NCI-H2196 (cell line): ENCODE measurements around the gene HSPA5.
A peak's percentile ranks its signal among the peaks of the same experiment; 100 is the strongest.
"Not testable (repeated sequence)": the region's sequence is repeated elsewhere in the genome, so short reads cannot be mapped to it uniquely, and the experiment has no call there.

ENCODE experiments used
- DNase-seq: peaks from one replicate; lab custom pipeline; 2025; ENCODE audit not compliant: unreplicated experiment; lab: John Stamatoyannopoulos, UW

HSPA5 gene

DNA sequence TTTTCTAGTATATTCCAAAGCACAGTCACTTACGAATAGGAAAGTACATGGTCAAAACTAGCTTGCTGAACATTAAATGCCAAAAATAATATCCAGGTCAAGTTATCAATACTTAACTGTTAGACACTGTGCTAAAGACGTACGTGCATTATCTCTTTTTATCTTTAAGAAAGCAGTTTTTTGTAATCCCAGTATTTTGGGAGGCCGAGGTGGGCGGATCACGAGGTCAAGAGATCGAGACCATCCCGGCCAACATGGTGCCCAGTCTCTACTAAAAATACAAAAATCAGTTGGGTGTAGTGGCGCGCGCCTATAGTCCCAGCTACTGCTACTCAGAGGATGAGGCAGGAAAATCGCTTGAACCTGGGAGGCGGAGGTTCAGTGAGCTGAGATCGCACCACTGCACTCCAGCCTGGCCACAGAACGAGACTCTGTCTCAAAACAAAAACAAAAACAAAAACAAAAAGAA, 2.7 kb upstream of the HSPA5 start:
- no peak for DNase-seq

DNA sequence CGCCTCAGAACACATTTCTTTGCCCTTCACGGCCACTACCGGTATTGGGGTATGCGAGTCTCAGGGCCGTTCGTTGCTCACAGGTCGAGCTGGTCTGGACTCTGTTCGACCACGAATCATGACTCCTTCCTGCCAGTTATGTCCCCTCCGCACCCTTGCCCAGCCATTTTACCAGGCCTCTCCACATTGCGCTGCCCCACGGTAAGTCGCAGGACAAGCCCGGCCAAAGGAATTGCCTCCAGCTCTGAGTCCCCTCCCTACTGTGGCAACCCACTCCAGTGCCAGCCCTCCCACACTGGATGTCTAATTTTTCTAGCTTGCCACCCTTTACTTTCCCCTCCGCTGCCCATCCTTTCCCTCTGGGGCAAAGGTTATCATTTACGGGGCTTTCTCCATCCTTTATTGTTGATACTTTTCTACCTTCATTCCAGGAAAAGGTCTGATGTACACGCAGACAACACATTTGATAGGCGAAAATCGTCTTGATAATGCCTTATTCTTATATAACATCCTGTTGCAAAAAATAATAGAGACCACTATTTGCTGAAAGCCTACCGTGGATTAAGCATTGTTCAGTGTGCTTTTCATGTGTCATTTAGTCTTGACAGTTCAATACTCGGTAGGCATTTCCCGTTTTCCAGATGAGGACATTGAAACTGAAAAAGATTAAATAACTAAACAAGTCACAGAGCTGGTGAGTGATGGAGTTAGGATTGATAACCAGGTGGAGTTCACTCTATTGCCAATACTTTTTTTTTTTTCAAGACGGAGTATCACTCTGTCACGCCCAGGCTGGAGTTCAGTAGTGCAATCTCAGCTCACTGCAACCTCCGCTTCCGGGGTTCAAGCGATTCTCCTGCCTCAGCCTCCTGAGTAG, 958 bp upstream of the HSPA5 start:
- peak; percentile 39 for DNase-seq

DNA sequence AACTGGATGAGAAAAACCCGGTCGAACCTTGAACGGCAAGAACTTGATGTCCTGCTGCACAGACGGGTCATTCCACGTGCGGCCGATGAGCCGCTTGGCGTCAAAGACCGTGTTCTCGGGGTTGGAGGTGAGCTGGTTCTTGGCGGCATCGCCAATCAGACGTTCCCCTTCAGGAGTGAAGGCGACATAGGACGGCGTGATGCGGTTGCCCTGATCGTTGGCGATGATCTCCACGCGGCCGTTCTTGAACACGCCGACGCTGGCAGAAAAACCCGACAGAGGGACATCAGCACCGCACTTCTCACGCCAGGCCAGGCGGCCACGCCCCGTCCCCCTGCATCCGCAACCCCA, 519 bp downstream of the HSPA5 start:
- DNase-seq, result peak; percentile 15

DNA sequence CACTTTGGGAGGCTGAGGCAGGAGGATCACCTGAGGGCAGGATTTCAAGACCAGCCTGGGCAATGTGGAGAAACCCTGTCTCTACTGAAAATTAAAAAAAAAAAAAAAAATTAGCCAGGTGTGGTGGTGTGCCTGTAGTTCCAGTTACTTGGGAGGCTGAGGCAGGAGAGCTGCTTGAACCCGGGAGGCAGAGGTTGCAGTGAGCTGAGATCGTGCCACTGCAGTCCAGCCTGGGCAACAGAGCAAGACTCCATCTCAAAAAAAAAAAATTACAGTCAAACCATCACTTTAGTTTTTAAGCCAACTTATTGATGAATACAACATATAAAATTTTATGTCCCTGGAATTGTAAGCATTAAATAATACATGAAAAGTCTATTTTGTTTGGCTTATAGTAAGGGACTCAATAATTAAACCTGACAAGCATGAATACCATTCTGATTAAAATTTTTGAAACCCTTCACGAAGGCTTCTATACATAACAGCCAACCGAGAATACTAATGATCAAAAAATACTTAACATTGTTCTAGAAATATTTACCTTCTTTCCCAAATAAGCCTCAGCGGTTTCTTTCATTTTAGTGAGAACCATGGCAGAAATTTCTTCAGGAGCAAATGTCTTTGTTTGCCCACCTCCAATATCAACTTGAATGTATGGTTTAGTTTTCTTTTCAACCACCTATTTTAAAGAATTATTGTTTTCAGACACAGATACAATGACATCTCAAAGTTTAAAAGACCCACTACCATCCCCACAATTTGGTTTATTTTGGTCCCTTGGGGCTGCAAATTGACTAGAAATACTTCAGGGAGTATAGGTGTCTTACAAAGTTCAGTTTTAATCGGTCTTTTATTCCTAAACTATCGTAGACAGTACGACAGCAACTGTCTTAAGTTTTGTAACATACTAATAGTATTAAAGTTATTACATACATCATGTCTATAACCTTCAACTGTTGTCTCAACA, 1.2 kb downstream of the HSPA5 start:
- DNase-seq, result no peak

DNA sequence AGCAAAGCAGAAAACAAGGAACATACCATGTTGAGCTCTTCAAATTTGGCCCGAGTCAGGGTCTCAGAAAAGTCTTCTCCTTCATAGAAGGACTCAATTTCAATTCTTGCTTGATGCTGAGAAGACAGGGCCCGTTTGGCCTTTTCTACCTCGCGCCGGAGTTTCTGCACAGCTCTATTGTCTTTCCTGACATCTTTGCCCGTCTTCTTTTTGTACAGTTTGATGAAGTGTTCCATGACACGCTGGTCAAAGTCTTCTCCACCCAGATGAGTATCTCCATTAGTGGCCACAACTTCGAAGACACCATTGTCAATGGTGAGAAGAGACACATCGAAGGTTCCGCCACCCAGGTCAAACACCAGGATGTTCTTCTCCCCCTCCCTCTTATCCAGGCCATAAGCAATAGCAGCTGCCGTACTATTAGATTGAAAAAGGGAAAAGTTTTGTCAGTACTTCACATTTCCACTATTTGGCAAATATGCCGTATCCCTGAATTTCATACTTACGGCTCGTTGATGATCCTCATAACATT, 2.2 kb downstream of the HSPA5 start:
- no peak for DNase-seq

DNA sequence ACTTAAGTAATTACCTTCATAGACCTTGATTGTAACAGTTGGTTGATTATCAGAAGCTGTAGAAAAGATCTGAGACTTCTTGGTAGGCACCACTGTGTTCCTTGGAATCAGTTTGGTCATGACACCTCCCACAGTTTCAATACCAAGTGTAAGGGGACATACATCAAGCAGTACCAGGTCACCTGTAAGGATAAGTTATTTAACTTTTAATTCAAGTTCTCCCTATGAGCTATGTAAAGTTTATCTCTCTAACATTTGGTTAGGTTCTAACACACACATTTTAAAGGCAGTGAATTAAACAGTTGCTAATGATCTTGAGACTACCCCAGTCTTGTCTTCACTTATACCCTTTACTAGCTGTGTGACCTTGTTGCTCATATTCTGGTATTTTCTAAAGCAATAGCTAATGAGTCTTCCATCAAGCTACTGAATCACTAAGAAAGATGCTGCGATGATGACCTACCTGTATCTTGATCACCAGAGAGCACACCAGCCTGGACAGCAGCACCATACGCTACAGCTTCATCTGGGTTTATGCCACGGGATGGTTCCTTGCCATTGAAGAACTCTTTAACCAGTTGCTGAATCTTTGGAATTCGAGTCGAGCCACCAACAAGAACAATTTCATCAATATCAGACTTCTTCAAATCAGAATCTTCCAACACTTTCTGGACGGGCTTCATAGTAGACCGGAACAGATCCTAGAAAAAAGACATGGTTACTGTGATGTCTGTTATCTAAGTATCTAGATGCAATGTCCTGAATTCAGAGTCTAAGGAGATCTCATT, 2.8 kb downstream of the HSPA5 start:
- no peak for DNase-seq

DNA sequence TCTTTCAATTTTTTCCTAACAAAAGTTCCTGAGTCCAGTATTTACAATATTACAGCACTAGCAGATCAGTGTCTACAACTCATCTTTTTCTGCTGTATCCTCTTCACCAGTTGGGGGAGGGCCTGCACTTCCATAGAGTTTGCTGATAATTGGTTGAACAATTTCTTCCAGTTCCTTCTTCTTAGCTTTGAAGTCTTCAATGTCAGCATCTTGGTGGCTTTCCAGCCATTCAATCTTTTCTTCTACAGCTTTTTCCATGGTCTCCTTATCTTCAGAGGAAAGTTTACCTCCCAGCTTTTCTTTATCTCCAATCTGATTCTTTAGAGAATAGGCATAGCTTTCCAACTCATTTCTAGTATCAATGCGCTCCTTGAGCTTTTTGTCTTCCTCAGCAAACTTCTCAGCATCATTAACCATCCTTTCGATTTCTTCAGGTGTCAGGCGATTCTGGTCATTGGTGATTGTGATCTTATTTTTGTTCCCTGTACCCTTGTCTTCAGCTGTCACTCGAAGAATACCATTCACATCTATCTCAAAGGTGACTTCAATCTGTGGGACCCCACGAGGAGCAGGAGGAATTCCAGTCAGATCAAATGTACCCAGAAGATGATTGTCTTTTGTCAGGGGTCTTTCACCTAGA, 4.5 kb downstream of the HSPA5 start:
- DNase-seq, result not testable (repeated sequence)

DNA sequence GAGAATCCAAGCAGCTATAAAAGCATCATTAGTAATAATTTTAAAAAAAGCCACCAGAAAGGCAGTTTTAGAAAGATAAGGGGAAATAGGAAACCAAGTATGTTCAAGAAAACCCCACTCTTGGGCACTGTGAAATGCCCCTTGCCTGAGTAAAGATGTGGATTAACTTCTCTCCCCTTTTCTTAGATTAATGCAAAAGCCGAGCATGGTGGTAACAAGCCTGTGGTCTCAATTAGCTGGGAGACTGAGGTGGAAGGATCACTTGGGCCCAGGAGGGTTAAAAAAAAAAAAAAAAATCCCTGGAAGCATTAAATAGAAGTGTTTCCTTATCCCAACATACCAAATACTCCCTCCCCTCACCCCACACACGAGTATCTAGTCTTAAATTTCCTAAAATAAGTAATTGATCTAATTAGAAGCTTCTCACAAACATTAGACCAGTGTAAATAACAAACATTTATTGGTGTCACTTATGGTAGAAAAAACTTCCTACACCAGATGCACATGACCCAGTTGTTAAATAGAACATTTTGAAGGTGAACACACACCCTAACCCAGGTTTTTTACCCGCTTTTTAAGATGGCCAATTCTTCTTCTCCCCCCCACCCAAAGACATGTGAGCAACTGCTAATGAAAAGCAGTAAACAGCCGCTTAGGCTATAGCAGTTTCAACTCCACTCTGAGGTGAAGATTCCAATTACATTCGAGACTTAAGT, 5.2 kb downstream of the HSPA5 start:
- no peak for DNase-seq

DNA sequence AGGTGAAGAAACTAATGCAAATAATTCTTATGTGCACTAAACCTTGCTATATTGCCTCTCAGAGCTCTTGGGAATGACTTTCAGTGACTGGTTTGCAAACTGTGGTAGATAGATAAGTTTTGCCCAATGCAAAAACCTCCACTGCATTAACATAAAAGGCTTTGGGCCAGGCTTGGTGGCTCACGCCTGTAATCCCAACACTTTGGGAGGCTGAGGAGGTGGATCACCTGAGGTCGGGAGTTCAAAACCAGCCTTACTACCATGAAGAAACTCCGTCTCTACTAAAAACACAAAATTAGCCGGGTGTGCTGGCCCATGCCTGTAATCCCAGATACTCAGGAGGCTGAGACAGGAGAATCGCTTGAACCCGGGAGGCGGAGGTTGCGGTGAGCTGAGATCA, 7.0 kb downstream of the HSPA5 start:
- DNase-seq, result not testable (repeated sequence)

DNA sequence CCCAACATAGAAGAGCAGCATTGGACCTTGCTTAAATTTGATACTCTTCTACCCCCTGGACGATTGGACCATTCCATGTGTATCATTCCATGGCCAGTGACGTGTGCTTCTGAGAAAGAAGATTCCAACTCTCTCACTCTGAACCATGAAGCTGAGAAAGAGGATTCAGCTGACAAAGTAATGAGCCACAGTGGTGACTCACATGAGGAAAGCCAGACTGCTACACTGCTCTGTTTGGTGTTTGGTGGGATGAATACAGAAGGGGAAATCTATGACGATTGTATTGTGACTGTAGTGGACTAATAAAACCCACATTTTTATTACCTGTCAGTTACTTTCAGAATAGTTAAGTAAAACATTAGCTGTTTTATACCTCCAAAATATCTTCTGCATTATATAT, 7.5 kb downstream of the HSPA5 start:
- DNase-seq, result no peak

DNA sequence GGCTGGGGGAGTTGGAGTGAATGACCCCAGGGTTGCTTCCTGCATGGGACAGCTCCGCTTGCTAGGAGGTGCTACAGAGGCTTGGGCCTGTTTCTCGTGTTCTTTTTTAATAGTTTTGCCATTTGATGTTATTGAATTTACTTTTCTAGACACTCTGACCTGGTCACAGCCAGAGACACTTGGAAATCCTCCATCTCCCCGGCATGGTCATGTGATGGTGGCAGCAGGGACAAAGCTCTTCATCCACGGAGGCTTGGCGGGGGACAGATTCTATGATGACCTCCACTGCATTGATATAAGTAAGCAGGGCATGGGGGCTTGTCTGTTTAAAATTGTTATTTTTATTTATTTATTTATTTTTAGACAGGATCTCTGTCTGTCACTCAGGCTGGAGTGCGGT, 13.4 kb downstream of the HSPA5 start:
- no peak for DNase-seq

DNA sequence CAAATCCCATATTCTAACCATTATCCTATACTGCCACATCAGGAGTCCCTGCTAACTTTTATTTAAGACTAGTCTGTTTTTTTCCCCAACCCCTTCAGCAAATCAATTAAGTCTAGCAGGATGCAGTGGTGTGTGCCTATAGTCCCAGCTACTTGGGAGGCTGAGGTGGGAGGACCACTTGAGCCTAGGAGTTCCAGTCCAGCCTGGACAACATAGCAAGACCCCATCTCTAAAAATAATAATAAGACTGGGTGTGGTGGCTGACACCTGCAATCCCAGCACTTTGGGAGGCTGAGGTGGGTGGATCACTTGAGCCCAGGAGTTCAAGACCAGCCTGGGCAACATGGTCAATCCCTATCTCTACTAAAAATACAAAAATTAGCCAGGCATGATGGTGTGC, 16.3 kb downstream of the HSPA5 start:
- DNase-seq, result not testable (repeated sequence)

DNA sequence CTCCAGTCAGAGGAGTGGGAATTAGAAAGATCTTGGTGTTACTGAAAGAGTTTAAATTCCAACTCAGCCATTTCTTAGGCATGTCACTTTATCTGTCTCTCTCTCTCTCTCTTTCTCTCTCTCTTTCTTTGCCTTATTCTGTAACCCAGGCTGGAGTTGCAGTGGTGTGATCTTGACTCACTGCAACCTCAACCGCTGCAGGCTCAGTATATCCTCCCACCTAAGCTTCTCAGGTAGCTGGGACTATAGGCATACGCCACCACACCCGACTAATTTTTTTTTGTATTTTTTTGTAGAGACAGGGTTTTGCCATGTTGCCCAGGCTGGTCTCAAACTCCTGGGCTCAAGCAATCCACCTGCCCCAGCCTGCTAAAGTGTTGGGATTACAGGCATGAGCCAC, 22.5 kb downstream of the HSPA5 start:
- DNase-seq, result no peak

DNA sequence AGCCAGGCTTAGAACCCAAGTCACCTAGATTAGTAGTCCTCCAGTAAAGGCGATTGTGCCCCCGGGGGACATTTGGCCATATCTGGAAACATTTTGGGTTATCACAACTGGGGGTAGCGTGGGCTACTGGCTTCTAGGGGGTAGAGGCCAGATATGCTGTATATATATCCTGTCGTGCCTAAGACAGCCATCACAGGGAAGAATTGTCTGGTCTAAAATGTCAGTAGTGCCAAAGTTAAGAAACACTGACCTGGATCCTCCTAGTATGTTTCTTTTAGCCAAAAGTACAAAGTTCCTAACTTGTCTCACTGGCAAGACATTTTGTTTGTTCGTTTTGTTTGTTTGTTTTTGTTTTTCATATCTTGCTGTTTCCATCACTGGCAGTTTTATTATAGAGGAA, 27.0 kb downstream of the HSPA5 start:
- DNase-seq, result no peak

DNA sequence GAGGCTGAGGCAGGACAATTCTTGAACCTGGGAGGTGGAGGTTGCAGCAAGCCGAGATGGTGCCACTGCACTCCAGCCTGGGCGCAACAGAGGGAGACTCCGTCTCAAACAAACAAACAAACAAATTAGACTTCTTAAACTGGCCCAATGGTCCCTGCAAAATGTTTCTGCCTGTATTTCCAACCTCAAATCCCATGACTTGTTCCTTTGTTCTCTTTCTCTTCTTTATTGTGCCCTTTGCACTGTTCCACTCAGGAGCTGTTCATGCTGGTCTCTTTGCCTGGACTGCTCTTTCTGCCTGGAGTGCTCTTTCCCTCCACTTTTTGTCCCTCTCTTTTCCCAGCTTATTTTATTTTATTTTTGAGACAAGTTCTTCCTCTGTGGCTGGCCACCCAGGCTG, 36.7 kb downstream of the HSPA5 start:
- no peak for DNase-seq

DNA sequence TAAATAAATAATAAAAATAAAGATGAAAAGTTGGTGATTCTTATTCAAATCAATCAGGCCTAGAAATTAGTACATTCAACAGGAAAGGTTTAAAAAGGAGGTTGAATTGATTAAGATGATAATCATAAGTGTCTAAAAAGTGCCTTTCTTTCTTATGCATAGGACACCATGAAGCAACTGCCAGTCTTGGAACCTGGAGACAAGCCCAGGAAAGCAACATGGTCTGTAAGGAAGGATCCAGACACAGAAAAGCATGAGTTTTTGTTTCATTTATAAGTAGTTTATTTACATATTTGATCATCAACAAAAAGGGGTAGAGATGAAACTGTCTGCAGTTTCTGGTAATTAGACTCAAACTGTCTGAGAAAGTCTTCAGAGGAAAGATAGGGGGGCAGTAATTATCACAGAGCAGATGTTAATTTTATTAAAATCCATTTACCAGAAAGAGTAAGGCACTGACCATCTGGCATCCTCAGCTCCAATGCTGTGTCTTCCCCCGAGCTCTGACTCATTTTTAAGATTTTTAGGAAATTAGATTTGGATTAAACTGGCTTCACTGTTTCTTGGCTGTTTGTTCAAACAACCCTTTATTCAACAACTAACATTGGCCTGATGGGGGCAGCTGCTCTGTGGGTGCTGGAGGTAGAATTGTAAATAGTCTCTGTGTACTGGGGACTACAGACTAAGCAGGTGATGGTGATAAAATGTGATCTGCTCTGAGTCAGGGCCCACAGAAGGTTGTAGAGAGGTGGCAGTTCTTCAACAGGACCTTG, 38.1 kb downstream of the HSPA5 start:
- no peak for DNase-seq

DNA sequence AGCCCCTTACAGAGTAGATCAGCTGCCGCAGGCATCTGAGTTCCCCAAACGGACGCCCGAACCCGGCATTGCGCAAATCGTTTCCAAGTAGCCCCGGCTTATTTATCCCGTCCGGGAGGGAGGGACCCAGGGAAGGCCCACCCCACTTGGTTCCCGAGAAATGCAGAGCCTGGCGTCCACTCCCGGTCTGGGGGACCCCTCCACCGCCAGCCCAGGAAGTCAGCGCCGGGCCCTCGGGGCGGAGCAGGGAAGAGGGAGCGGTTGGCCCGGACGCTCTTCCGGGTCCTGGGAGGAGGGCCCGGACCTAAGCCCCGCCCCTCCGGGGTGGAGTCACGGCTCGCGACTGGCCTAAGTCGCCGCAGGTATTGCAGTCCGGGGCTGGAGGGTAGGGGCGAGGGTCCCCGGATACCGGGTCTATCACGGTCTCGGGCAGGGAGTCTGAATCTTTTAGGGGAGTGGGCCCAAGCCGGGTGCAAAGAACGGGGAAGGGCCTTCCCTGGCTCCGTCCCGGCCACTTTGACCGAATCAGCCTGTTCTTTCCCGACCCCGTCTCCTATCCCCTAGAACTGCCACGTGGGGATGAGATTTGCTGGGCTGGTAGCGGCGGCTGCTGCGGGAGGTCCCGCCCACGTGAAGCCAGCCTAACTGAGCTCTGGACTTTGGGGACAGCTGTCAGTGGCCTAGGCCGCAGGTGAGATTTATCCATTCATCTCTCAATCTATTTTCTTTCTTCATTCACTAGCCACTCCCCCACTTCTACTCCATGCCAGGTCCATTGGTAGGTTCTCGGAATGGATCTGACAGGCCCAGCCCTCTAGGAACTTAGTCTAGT, 40.7 kb downstream of the HSPA5 start, which contains the start of gene RABEPK:
Gene RABEPK, plus strand, starts transcription at position 327 of the 832 bp plus-strand sequence. CDS start 2,472 bp downstream, outside the sequence.
- peak; percentile 87 for DNase-seq

DNA sequence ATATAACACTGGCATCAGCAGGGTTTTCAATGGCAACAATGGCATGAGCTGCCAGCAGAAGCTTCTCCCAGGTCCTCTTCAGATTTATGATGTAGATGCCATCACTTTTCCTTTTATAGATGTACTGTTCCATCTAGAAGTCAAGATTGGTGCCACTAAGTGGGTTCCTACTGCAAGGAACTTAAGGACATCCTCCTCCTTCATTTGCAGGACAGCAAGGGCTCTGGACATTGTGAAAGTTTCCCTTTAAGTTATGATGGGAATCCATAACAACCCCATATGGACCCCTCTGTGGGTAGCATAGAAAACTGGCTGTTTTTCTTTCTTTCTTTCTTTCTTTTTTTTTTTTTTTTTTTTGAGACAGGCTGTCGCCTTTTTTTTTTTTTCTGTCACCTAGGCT, 45.6 kb downstream of the HSPA5 start:
- not testable (repeated sequence) for DNase-seq
